ENCODE measurements around the gene TFAP2C. TPM values are rescaled to one million over a fixed set of nuclear protein-coding genes. Genes with fewer than 3 reads are reported as not detected.

Gene TFAP2C
- total RNA-seq, 1 donor from 2014 or later: 20.5 TPM

- peak; percentile 1 for TF ChIP-seq CTCF (conservative IDR thresholded peaks at IDR 0.05)
- Mint-ChIP-seq H3K36me3 (peaks cover 42% of the 10 kb centered on the region), H3K4me3 (peak overlapping the region; percentile 61), H3K4me1 (ENCODE audit: unreplicated experiment) (peaks cover 17% of the 10 kb centered on the region), H3K9me3 (no peaks in the 10 kb centered on the region), H3K27me3 (peaks cover 65% of the 10 kb centered on the region), H3K27ac (peak overlapping the region; percentile 19)
- no peak for DNase-seq (ENCODE audit: extremely low spot score, unreplicated experiment)
Measured at GRCh38 chr20:56634735-56635385, 5.8 kb downstream of the TFAP2C start.

GRCh38 chr20:56636716-56637115 lies 7.6 kb downstream of the TFAP2C start:
- no peak for DNase-seq (ENCODE audit: extremely low spot score, unreplicated experiment)
- Mint-ChIP-seq H3K27me3 (peaks cover 60% of the 10 kb centered on the region), H3K9me3 (no peaks in the 10 kb centered on the region), H3K4me3 (no peak overlapping the region), H3K27ac (peak overlapping the region; percentile 79), H3K36me3 (peaks cover 41% of the 10 kb centered on the region), H3K4me1 (ENCODE audit: unreplicated experiment) (peaks cover 15% of the 10 kb centered on the region)
- TF ChIP-seq CTCF (conservative IDR thresholded peaks at IDR 0.05): no peak

- TF ChIP-seq CTCF (conservative IDR thresholded peaks at IDR 0.05): no peak
- H3K36me3 Mint-ChIP-seq: peaks cover 40% of the 10 kb centered on the region
- no peak for DNase-seq (ENCODE audit: extremely low spot score, unreplicated experiment)
- no peak overlapping the region for H3K27ac Mint-ChIP-seq
- H3K27me3 Mint-ChIP-seq: peaks cover 51% of the 10 kb centered on the region
- H3K4me1 Mint-ChIP-seq (ENCODE audit: unreplicated experiment): peaks cover 6% of the 10 kb centered on the region
- H3K4me3 Mint-ChIP-seq: no peak overlapping the region
- no peaks in the 10 kb centered on the region for H3K9me3 Mint-ChIP-seq
Measured at GRCh38 chr20:56637576-56637975, 8.5 kb downstream of the TFAP2C start.

- Mint-ChIP-seq H3K27me3 (no peaks in the 10 kb centered on the region), H3K9me3 (no peaks in the 10 kb centered on the region), H3K36me3 (peaks cover 15% of the 10 kb centered on the region), H3K4me1 (ENCODE audit: unreplicated experiment) (no peaks in the 10 kb centered on the region), H3K4me3 (no peak overlapping the region), H3K27ac (no peak overlapping the region)
- DNase-seq (ENCODE audit: extremely low spot score, unreplicated experiment): no peak
- no peak for TF ChIP-seq CTCF (conservative IDR thresholded peaks at IDR 0.05)
Measured at GRCh38 chr20:56646599-56646998, 17.5 kb downstream of the TFAP2C start.

GRCh38 chr20:56653211-56653610 lies 24.1 kb downstream of the TFAP2C start:
- H3K4me3 Mint-ChIP-seq: no peak overlapping the region
- H3K9me3 Mint-ChIP-seq: no peaks in the 10 kb centered on the region
- no peaks in the 10 kb centered on the region for H3K27me3 Mint-ChIP-seq
- no peak for DNase-seq (ENCODE audit: extremely low spot score, unreplicated experiment)
- no peaks in the 10 kb centered on the region for H3K36me3 Mint-ChIP-seq
- no peak for TF ChIP-seq CTCF (conservative IDR thresholded peaks at IDR 0.05)
- no peak overlapping the region for H3K27ac Mint-ChIP-seq
- no peaks in the 10 kb centered on the region for H3K4me1 Mint-ChIP-seq (ENCODE audit: unreplicated experiment)
